Motor neuron (in vitro differentiated cells): Measurements from ENCODE around the gene WWTR1. TPM values are rescaled to one million over a fixed set of nuclear protein-coding genes. Genes with fewer than 3 reads are reported as not detected.

Source experiments
- ATAC-seq, 8 experiments: fragments of 200-7000 bp; cut with Tn5 transposase; replicated peaks in 6 of 8; 2 replicates each; pipeline ENCODE4 v1.8.0; 2021; ENCODE audit warnings: mild to moderate bottlenecking in 8 of 8, moderate library complexity in 8 of 8
- H3K27ac ChIP-seq, 2 donors: fragments of 250-450 bp; sonication (Bioruptor Pico); 2 replicates each; pipeline ENCODE4 v1.9.0; 2021; ENCODE audit warnings: antibody characterized with exemption in 2 of 2, mild to moderate bottlenecking in 2 of 2, moderate library complexity in 1 of 2
- H3K4me1 ChIP-seq, 2 donors: fragments of 250-450 bp; sonication (Bioruptor Pico); replicated peaks in 1 of 2; 2 replicates each; pipeline ENCODE4 v1.6.1; 2021; ENCODE audit warnings: antibody characterized with exemption in 2 of 2, mild to moderate bottlenecking in 2 of 2, moderate library complexity in 1 of 2
- H3K4me3 ChIP-seq, 5 donors: fragments of 250-450 bp; sonication (Bioruptor Pico); 2 replicates each; pipeline ENCODE4 v1.9.0; 2021; ENCODE audit warnings: antibody characterized with exemption in 5 of 5, mild to moderate bottlenecking in 5 of 5, moderate library complexity in 4 of 5
- WGBS, 10 experiments: fragments of 450-650 bp; shearing (Covaris generic); methylation state at CpG; one replicate each; pipeline ENCODE4 v1.0.0; 2022; 5-methylcytosine and 5-hydroxymethylcytosine counted together
- in situ Hi-C, 9 experiments: fragments of 400-800 bp; cut with MboI; loops; one replicate each; pipeline ENCODE4 v1.15.0; 2021; ENCODE audit warnings: low sequenced_read_pairs in 9 of 9, low pct_unique_long_range_greater_than_20kb in 2 of 9; ENCODE audit not compliant: unreplicated experiment in 9 of 9
- total RNA-seq, 8 experiments: library from RNA; unstranded; fragments of 300-600 nt; gene quantifications; 2 replicates each; pipeline versions ENCODE4 v1.2.3 to v1.2.4, GENCODE V29; 2022

WWTR1 gene
- total RNA-seq, 8 experiments from 2014 or later: 3.1 to 267 (median 29.7) TPM

GRCh38 chr3:149468504-149469212, 189.2 kb downstream of the WWTR1 start:
- Histone ChIP-seq H3K4me1 (peaks cover 13% of the 10 kb centered on the region in 2 donors), H3K4me3 (no peak overlapping the region), H3K27ac (no peak overlapping the region)
- peak in 2 of 8 experiments; percentile 27 to 33 for ATAC-seq
- WGBS, 10 experiments: 83 to 100% (median 94%) methylated on average over 1 to 2 of the region's 2 CpGs; no CpG with 5 or more reads in 1 of the 10 experiments
- in situ Hi-C loops: no loop called here

Other genes with a start within 250 kb of the WWTR1 start
- gene TM4SF4, start 183.3 kb downstream of the WWTR1 start, total RNA-seq: 1 to 10 TPM in 3 of 8 experiments, under 1 TPM in 4, not detected in 1; 0.05 to 2.7 (median 0.64) TPM
- gene COMMD2, start 94.5 kb upstream of the WWTR1 start, total RNA-seq: 10 to 100 TPM; 22.7 to 46.3 (median 29.3) TPM
- 1 to 10 TPM in 2 of 8 experiments, under 1 TPM in 4, not detected in 2; 0.36 to 3.1 (median 0.86) TPM for gene ANKUB1, start 134.5 kb upstream of the WWTR1 start, total RNA-seq
- gene RNF13, start 155.2 kb upstream of the WWTR1 start, total RNA-seq: 100 to 1,000 TPM in 1 of 8 experiments, 10 to 100 TPM in 7; 22.5 to 112 (median 36.7) TPM